H9 (cell line): ENCODE results near the gene PDCD11. TPM values are rescaled to one million over a fixed set of nuclear protein-coding genes. Genes with fewer than 3 reads are reported as not detected.

ENCODE experiments used
- DNase-seq: peaks from one replicate; pipeline ENCODE4 v3.0.0-alpha.2; 2017
- H2AFZ ChIP-seq: one replicate; pipeline ENCODE4 v1.6.1; 2013; ENCODE audit warnings: mild to moderate bottlenecking, low read length, control low read depth, moderate library complexity
- H2AK5ac ChIP-seq: 2 replicates; pipeline ENCODE4 v1.6.1; 2013; ENCODE audit warnings: low read length, control low read depth, mixed read lengths; ENCODE audit not compliant: insufficient read length
- H2BK120ac ChIP-seq: one replicate; pipeline ENCODE4 v1.6.1; 2013; ENCODE audit warnings: low read depth, mild to moderate bottlenecking, low read length, control low read depth, inconsistent platforms; ENCODE audit not compliant: poor library complexity, severe bottlenecking
- H2BK12ac ChIP-seq: 2 replicates; pipeline ENCODE4 v1.6.1; 2013; ENCODE audit warnings: low read length, control low read depth, mixed read lengths, low read depth; ENCODE audit not compliant: insufficient read length
- H2BK15ac ChIP-seq: 2 replicates; pipeline ENCODE4 v1.6.1; 2013; ENCODE audit warnings: low read depth, low read length, control low read depth
- H2BK20ac ChIP-seq: one replicate; pipeline ENCODE4 v1.6.1; 2013; ENCODE audit warnings: low read depth, mild to moderate bottlenecking, low read length, control low read depth, inconsistent platforms; ENCODE audit not compliant: poor library complexity, severe bottlenecking
- H2BK5ac ChIP-seq: 2 replicates; pipeline ENCODE4 v1.6.1; 2013; ENCODE audit warnings: low read length, control low read depth, mixed read lengths; ENCODE audit not compliant: insufficient read length
- H3K14ac ChIP-seq: 2 replicates; pipeline ENCODE4 v1.6.1; 2013; ENCODE audit warnings: low read length, control low read depth; ENCODE audit not compliant: insufficient read depth
- H3K18ac ChIP-seq: 2 replicates; pipeline ENCODE4 v1.6.1; 2013; ENCODE audit warnings: low read depth, mild to moderate bottlenecking, mixed read lengths, low read length, control low read depth; ENCODE audit not compliant: insufficient read length
- H3K23ac ChIP-seq: 2 replicates; pipeline ENCODE4 v1.6.1; 2013; ENCODE audit warnings: low read length, control low read depth, mixed read lengths, low read depth; ENCODE audit not compliant: insufficient read length
- H3K23me2 ChIP-seq: 2 replicates; pipeline ENCODE4 v1.6.1; 2013; ENCODE audit warnings: low read depth, mild to moderate bottlenecking, mixed read lengths, low read length, control low read depth; ENCODE audit not compliant: insufficient read length, poor library complexity, severe bottlenecking
- H3K27ac ChIP-seq: 2 replicates; pipeline ENCODE4 v1.5.1; 2013; ENCODE audit warnings: low read length, control low read depth, mixed read lengths, low read depth; ENCODE audit not compliant: insufficient read length
- H3K27me3 ChIP-seq: 2 replicates; pipeline ENCODE4 v1.6.1; 2013; ENCODE audit warnings: low read length, control low read depth, inconsistent platforms; ENCODE audit not compliant: insufficient read depth
- H3K4ac ChIP-seq: 2 replicates; pipeline ENCODE4 v1.6.1; 2013; ENCODE audit warnings: low read depth, mild to moderate bottlenecking, control low read depth, inconsistent platforms, low read length, moderate library complexity
- H3K4me1 ChIP-seq: 2 replicates; pipeline ENCODE4 v1.6.1; 2013; ENCODE audit warnings: low read length, control low read depth, inconsistent platforms; ENCODE audit not compliant: insufficient read depth
- H3K4me2 ChIP-seq: 2 replicates; pipeline ENCODE4 v1.6.1; 2013; ENCODE audit warnings: low read length, control low read depth, mixed read lengths; ENCODE audit not compliant: insufficient read length, insufficient read depth
- H3K56ac ChIP-seq: 2 replicates; pipeline ENCODE4 v1.6.1; 2013; ENCODE audit warnings: low read depth, mild to moderate bottlenecking, mixed read lengths, low read length, control low read depth; ENCODE audit not compliant: insufficient read length
- H3K79me1 ChIP-seq: 2 replicates; pipeline ENCODE4 v1.6.1; 2013; ENCODE audit warnings: low read depth, mild to moderate bottlenecking, moderate library complexity, low read length, control low read depth, inconsistent platforms; ENCODE audit not compliant: insufficient read depth, poor library complexity, severe bottlenecking
- H3K79me2 ChIP-seq: 2 replicates; pipeline ENCODE4 v1.6.1; 2013; ENCODE audit warnings: low read length, control low read depth, inconsistent platforms; ENCODE audit not compliant: insufficient read depth
- H3K9ac ChIP-seq: 2 replicates; pipeline ENCODE4 v1.6.1; 2013; ENCODE audit warnings: low read length, control low read depth, mixed read lengths; ENCODE audit not compliant: insufficient read length; ENCODE audit errors: extremely low read depth
- H3K9me3 ChIP-seq: one replicate; pipeline ENCODE4 v1.6.1; 2013; ENCODE audit warnings: low read depth, low read length, inconsistent platforms; ENCODE audit not compliant: control insufficient read depth
- H3T11ph ChIP-seq: one replicate; pipeline ENCODE4 v1.6.1; 2013; ENCODE audit warnings: mild to moderate bottlenecking, low read length, control low read depth, inconsistent platforms
- H4K20me1 ChIP-seq: one replicate; pipeline ENCODE4 v1.6.1; 2013; ENCODE audit not compliant: control insufficient read depth, insufficient read length, insufficient read depth
- H4K5ac ChIP-seq: 2 replicates; pipeline ENCODE4 v1.6.1; 2013; ENCODE audit warnings: low read depth, mild to moderate bottlenecking, mixed read lengths, low read length, control low read depth; ENCODE audit not compliant: insufficient read length
- H4K8ac ChIP-seq: replicated peaks from 2 replicates; pipeline ENCODE4 v1.6.1; 2013; ENCODE audit warnings: low read length, control low read depth, mixed read lengths, low read depth; ENCODE audit not compliant: insufficient read length
- H4K91ac ChIP-seq: 2 replicates; pipeline ENCODE4 v1.6.1; 2013; ENCODE audit warnings: low read depth, mild to moderate bottlenecking, moderate library complexity, mixed read lengths, low read length, control low read depth; ENCODE audit not compliant: insufficient read length
- H3K27ac Mint-ChIP-seq, 3 experiments: 2 replicates in 2 of 3; 3 replicates in 1 of 3; pipeline ENCODE4 v1.8.0; 2020 to 2021; ENCODE audit warnings: mixed read lengths in 3 of 3, mild to moderate bottlenecking in 1 of 3, moderate library complexity in 1 of 3
- H3K27me3 Mint-ChIP-seq: 2 replicates; pipeline ENCODE4 v1.8.0; 2021; ENCODE audit warnings: low read depth, mild to moderate bottlenecking, moderate library complexity, mixed read lengths
- H3K36me3 Mint-ChIP-seq, 3 experiments: 2 replicates in 2 of 3; 3 replicates in 1 of 3; pipeline ENCODE4 v1.8.0; 2020 to 2021; ENCODE audit warnings: low read depth in 3 of 3, mixed read lengths in 3 of 3; ENCODE audit not compliant: insufficient read depth in 1 of 3
- H3K4me1 Mint-ChIP-seq, 2 experiments: 2 replicates each; pipeline ENCODE4 v1.8.0; 2020; ENCODE audit warnings: mixed read lengths in 2 of 2
- H3K4me3 Mint-ChIP-seq, 2 experiments: 2 replicates in 1 of 2; 3 replicates in 1 of 2; pipeline ENCODE4 v1.8.0; 2020 to 2021; ENCODE audit warnings: mild to moderate bottlenecking in 2 of 2, mixed read lengths in 2 of 2, moderate library complexity in 1 of 2
- H3K9me3 Mint-ChIP-seq, 2 experiments: 2 replicates in 1 of 2; 3 replicates in 1 of 2; pipeline ENCODE4 v1.8.0; 2020; ENCODE audit warnings: mild to moderate bottlenecking in 2 of 2, mixed read lengths in 2 of 2, moderate library complexity in 1 of 2
- CTCF ChIP-seq: fragments of 200-600 bp; sonication (generic); conservative IDR thresholded peaks from 3 replicates; pipeline ENCODE4 v1.8.0; 2021; ENCODE audit warnings: antibody characterized with exemption, mild to moderate bottlenecking
- WGBS: extraction: QIAGEN DNeasy Blood & Tissue Kit; methylation state at CpG from one replicate; pipeline ENCODE4 v1.1.7; 2013; ENCODE audit warnings: missing lambda C conversion rate, low lambda C conversion rate, mixed read lengths; ENCODE audit not compliant: insufficient read length; ENCODE audit errors: extremely low coverage; 5-methylcytosine and 5-hydroxymethylcytosine counted together
- total RNA-seq: library from RNA; stranded (reverse); gene quantifications from 2 replicates; pipeline ENCODE4 v1.2.1, GENCODE V29; 2021

PDCD11 gene
- total RNA-seq, 1 experiment from 2014 or later: 99.5 TPM

GRCh38 chr10:103415581-103415980, 19.2 kb downstream of the PDCD11 start:
- Mint-ChIP-seq H3K4me3 (no peak overlapping the region), H3K9me3 (no peaks in the 10 kb centered on the region), H3K27me3 (no peaks in the 10 kb centered on the region), H3K4me1 (no peaks in the 10 kb centered on the region), H3K27ac (no peak overlapping the region), H3K36me3 (peaks cover 46 to 94% (median 76%) of the 10 kb centered on the region in 3 experiments)
- Histone ChIP-seq H2AFZ (no peak overlapping the region), H4K20me1 (no peaks in the 10 kb centered on the region), H3K4ac (no peak overlapping the region), H2BK15ac (no peak overlapping the region), H4K91ac (no peak overlapping the region), H3K27me3 (no peaks in the 10 kb centered on the region), H3K56ac (no peak overlapping the region), H3K23me2 (no peaks in the 10 kb centered on the region), H4K8ac (no peak overlapping the region), H3K4me1 (no peaks in the 10 kb centered on the region), H2BK120ac (no peak overlapping the region), H4K5ac (no peak overlapping the region), H2BK12ac (no peak overlapping the region), H3K27ac (no peak overlapping the region), H3K14ac (no peak overlapping the region), H3K23ac (no peak overlapping the region), H2BK5ac (no peak overlapping the region), H3K4me2 (no peak overlapping the region), H2BK20ac (no peak overlapping the region), H3K79me2 (no peaks in the 10 kb centered on the region), H2AK5ac (no peak overlapping the region), H3K9ac (no peak overlapping the region), H3K18ac (no peak overlapping the region), H3K79me1 (no peaks in the 10 kb centered on the region), H3K9me3 (no peaks in the 10 kb centered on the region), H3T11ph (no peak overlapping the region)
- no peak for TF ChIP-seq CTCF
- DNase-seq: no peak
- no CpG with 5 or more reads among the region's 8 CpGs for WGBS
